Type B pancreatic cell (in vitro differentiated cells): Measurements from ENCODE around the gene TTBK1. TPM values are rescaled to one million over a fixed set of nuclear protein-coding genes. Genes with fewer than 3 reads are reported as not detected.
"Not testable (repeated sequence)": the region's sequence is repeated elsewhere in the genome, so short reads cannot be mapped to it uniquely, and the experiment has no call there.

ENCODE experiments used
- DNase-seq: peaks from one replicate; pipeline ENCODE4 v3.0.0; 2021; ENCODE audit warnings: mixed read lengths; ENCODE audit not compliant: unreplicated experiment; ENCODE audit errors: extremely low spot score
- H3K27ac Mint-ChIP-seq: 2 replicates; pipeline ENCODE4 v1.8.0; 2021; ENCODE audit warnings: mild to moderate bottlenecking, mixed read lengths
- H3K27me3 Mint-ChIP-seq: 2 replicates; pipeline ENCODE4 v1.8.0; 2021; ENCODE audit warnings: mixed read lengths
- H3K36me3 Mint-ChIP-seq: 2 replicates; pipeline ENCODE4 v1.8.0; 2021; ENCODE audit warnings: mixed read lengths
- H3K4me1 Mint-ChIP-seq: one replicate; pipeline ENCODE4 v1.8.0; 2021; ENCODE audit warnings: mixed read lengths; ENCODE audit not compliant: unreplicated experiment
- H3K4me3 Mint-ChIP-seq: 2 replicates; pipeline ENCODE4 v1.8.0; 2021; ENCODE audit warnings: mild to moderate bottlenecking, mixed read lengths
- H3K9me3 Mint-ChIP-seq: 2 replicates; pipeline ENCODE4 v1.8.0; 2021; ENCODE audit warnings: mixed read lengths
- total RNA-seq: library from RNA; stranded (reverse); gene quantifications from 2 replicates; pipeline ENCODE4 v1.2.1, GENCODE V29; 2021; ENCODE audit warnings: low replicate concordance
- TF ChIP-seq, protein P1 (sequence below): fragments of 200-600 bp; sonication (generic); conservative IDR thresholded peaks from 2 replicates; pipeline ENCODE4 v1.5.0; 2021; ENCODE audit warnings: antibody characterized with exemption, mild to moderate bottlenecking

The TTBK1 gene
- total RNA-seq, 1 donor from 2014 or later, result 1.7 TPM

DNA sequence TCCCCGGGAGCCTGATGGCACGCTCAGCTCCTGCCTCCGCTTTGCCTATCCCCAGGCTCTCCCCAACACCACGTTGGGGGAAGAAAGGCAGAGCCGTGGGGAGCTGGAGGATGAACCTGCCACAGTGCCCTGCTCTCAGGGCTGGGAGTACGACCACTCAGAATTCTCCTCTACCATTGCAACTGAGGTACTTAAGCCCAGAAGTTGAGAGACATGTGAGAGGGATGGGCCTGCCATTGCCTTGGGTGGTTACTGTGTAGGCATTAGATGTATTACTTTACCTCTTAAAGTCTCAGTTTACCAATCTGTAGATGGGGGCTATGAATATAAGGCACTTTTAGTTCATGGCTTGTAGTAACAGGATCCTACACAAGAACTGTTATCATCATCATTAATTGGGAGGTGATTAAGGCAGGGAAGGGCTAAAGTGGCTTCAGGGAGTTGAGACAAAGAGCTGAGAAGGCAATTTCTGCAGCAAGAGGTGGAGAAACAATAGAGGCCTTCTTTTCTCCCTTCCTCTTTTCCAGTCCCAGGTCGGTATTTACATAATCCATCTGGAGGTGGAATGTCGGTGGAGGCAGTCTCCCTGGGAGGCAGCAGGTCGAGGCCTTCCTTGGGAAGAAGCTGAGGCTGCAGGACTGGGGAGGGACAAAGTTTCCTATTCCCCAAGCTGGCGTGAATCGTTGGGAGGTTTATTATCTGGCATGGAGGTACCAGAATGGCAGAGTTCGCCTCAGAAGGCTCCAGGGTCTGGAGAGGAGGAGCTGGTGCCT lies 55.5 kb downstream of the TTBK1 start:
- TF ChIP-seq, protein P1, sequence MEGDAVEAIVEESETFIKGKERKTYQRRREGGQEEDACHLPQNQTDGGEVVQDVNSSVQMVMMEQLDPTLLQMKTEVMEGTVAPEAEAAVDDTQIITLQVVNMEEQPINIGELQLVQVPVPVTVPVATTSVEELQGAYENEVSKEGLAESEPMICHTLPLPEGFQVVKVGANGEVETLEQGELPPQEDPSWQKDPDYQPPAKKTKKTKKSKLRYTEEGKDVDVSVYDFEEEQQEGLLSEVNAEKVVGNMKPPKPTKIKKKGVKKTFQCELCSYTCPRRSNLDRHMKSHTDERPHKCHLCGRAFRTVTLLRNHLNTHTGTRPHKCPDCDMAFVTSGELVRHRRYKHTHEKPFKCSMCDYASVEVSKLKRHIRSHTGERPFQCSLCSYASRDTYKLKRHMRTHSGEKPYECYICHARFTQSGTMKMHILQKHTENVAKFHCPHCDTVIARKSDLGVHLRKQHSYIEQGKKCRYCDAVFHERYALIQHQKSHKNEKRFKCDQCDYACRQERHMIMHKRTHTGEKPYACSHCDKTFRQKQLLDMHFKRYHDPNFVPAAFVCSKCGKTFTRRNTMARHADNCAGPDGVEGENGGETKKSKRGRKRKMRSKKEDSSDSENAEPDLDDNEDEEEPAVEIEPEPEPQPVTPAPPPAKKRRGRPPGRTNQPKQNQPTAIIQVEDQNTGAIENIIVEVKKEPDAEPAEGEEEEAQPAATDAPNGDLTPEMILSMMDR, result no peak
- Mint-ChIP-seq H3K27ac (no peak overlapping the region), H3K4me1 (no peaks in the 10 kb centered on the region), H3K36me3 (no peaks in the 10 kb centered on the region), H3K4me3 (no peak overlapping the region), H3K9me3 (no peaks in the 10 kb centered on the region), H3K27me3 (peaks cover 20% of the 10 kb centered on the region)
- DNase-seq, result no peak

DNA sequence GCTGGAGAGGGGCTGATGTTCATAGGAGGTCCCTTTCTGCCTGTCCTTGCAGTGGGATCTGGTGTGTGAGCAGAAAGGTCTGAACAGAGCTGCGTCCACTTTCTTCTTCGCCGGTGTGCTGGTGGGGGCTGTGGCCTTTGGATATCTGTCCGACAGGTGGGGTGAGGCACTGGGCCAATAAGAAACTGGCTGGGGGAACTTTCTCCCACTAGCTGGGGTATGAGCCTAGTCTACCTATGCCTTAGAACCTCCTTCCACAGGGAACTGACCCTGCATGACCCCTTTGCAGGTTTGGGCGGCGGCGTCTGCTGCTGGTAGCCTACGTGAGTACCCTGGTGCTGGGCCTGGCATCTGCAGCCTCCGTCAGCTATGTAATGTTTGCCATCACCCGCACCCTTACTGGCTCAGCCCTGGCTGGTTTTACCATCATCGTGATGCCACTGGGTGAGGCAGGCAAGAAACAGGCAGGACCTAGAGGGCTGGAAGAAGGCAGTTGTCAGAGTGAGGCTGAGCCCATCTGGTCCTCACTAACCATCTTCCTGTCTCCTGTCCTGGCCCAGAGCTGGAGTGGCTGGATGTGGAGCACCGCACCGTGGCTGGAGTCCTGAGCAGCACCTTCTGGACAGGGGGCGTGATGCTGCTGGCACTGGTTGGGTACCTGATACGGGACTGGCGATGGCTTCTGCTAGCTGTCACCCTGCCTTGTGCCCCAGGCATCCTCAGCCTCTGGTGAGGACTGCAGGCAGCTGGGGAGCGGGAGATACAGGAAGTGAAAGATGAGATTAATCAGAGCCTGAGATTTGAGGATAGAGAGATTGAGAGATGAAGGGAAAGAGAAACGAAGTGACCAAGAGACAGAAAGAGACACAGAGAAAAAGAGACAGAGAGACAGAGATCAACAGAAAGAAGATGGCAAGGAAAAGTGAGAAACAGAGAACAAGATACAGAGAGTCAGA lies 56.3 kb downstream of the TTBK1 start:
- H3K4me3 Mint-ChIP-seq, result no peak overlapping the region
- H3K4me1 Mint-ChIP-seq, result no peaks in the 10 kb centered on the region
- no peak overlapping the region for H3K27ac Mint-ChIP-seq
- no peaks in the 10 kb centered on the region for H3K9me3 Mint-ChIP-seq
- peaks cover 20% of the 10 kb centered on the region for H3K27me3 Mint-ChIP-seq
- no peaks in the 10 kb centered on the region for H3K36me3 Mint-ChIP-seq
- TF ChIP-seq, protein P1, result no peak
- DNase-seq, result no peak

DNA sequence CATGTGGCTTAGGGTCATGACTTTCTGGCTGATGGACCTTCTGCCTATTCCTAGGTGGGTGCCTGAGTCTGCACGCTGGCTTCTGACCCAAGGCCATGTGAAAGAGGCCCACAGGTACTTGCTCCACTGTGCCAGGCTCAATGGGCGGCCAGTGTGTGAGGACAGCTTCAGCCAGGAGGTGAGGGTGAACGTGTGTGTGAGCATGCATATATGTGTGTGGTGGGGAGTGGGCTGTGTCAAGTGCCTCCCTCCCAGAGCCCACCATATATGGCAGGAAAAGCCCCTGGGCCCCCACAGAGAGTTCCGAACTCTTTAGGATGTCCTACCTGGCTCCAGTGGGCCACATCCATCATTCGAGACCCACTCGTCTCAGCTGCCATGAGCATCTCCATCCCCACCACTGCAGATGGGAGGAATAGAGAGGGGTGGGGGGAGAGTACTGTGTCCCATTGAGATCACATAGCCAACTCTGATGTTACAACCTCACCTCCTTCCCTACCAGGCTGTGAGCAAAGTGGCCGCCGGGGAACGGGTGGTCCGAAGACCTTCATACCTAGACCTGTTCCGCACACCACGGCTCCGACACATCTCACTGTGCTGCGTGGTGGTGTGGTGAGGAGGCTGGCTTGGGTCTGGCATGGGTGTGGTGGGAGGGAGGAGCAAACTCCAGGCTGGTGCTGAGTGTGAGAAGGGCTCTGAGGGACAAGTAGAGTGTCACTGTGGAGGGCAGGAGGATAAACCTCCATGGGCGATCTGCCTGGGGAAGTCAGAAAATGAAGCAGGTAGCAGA lies 58.0 kb downstream of the TTBK1 start:
- Mint-ChIP-seq H3K36me3 (no peaks in the 10 kb centered on the region), H3K27ac (no peak overlapping the region), H3K4me1 (no peaks in the 10 kb centered on the region), H3K9me3 (no peaks in the 10 kb centered on the region), H3K4me3 (no peak overlapping the region), H3K27me3 (peaks cover 20% of the 10 kb centered on the region)
- DNase-seq, result peak; percentile 60
- TF ChIP-seq, protein P1, result no peak

DNA sequence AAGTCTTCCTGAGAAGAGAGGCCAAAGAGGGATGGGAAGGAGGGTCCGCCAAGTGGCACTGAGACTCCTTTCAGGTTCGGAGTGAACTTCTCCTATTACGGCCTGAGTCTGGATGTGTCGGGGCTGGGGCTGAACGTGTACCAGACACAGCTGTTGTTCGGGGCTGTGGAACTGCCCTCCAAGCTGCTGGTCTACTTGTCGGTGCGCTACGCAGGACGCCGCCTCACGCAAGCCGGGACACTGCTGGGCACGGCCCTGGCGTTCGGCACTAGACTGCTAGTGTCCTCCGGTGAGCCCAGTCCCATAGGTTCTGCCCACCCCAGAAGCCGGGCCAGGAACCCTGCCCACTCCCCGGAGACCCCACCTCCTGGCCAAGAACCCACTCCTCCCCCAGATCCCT lies 58.8 kb downstream of the TTBK1 start:
- Mint-ChIP-seq H3K27ac (no peak overlapping the region), H3K36me3 (no peaks in the 10 kb centered on the region), H3K4me3 (no peak overlapping the region), H3K9me3 (no peaks in the 10 kb centered on the region), H3K4me1 (no peaks in the 10 kb centered on the region), H3K27me3 (peaks cover 12% of the 10 kb centered on the region)
- TF ChIP-seq, protein P1, result no peak
- peak; percentile 52 for DNase-seq

DNA sequence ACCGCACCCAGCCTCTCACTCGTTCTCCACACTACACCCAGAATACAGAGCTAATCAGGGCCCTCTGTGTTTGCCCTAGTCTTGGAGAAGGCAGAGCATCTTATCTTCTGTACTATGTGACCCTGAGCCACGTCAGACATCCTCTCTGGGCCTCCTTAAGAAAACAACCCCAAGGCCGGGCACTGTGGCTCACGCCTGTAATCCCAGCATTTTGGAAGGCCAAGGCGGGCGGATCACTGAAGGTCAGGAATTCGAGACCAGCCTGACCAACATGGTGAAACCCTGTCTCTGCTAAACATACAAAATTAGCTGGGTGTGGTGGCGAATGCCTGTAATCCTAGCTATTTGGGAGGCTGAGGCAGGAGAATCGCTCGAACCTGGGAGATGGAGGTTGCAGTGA lies 59.7 kb downstream of the TTBK1 start:
- not testable (repeated sequence) for H3K27ac Mint-ChIP-seq, H3K36me3 Mint-ChIP-seq, H3K9me3 Mint-ChIP-seq, H3K4me1 Mint-ChIP-seq, H3K4me3 Mint-ChIP-seq
- H3K27me3 Mint-ChIP-seq, result peaks cover 12% of the 10 kb centered on the region
- DNase-seq, result peak; percentile 25
